PFSK-1 (cell line): ENCODE data around the gene ADRB2.

Experiments used
- FOXP2 ChIP-seq: optimal IDR thresholded peaks from 2 replicates; pipeline ENCODE3; 2011; ENCODE audit warnings: borderline replicate concordance, control low read depth, inconsistent platforms; ENCODE audit not compliant: insufficient read depth; ENCODE audit errors: extremely low read length, extremely low read depth
- POLR2AphosphoS5 ChIP-seq: IDR thresholded peaks from 2 replicates; pipeline ENCODE4 v1.6.1; 2012; ENCODE audit warnings: low read depth, mild to moderate bottlenecking, control low read depth, low read length, moderate library complexity
- SIN3A ChIP-seq: IDR thresholded peaks from 2 replicates; pipeline ENCODE4 v1.6.1; 2012; ENCODE audit warnings: mild to moderate bottlenecking, low read length, moderate library complexity, borderline replicate concordance; ENCODE audit not compliant: insufficient read depth

- TF ChIP-seq SIN3A = no peak
- no peak for TF ChIP-seq POLR2AphosphoS5
- TF ChIP-seq FOXP2 = no peak
Measured at GRCh38 chr5:148808864-148809642, 17.4 kb upstream of the ADRB2 start.
